ENCODE measurements around the gene NFATC3. TPM values are rescaled to one million over a fixed set of nuclear protein-coding genes. Genes with fewer than 3 reads are reported as not detected.

NFATC3 gene
- total RNA-seq, 4 donors from 2014 or later: 67.7 to 107 (median 71.7) TPM

GRCh38 chr16:68251832-68252231, 166.7 kb downstream of the NFATC3 start:
- WGBS, 2 donors: 90 to 94% methylated on average over 5 of the region's 5 CpGs

GRCh38 chr16:68252383-68252782, 167.2 kb downstream of the NFATC3 start:
- Histone ChIP-seq H3K4me3 (replicated peaks in 1 of 3) (no peak overlapping the region), H3K4me1 (peaks cover 7 to 10% of the 10 kb centered on the region in 2 donors), H3K9me3 (no peaks in the 10 kb centered on the region), H3K27me3 (no peaks in the 10 kb centered on the region), H3K36me3 (peaks cover 22 to 26% of the 10 kb centered on the region in 2 donors), H3K27ac (no peak overlapping the region)
- 89 to 98% methylated on average over 5 of the region's 5 CpGs for WGBS, 2 donors
- DNase-seq: no peak
- TF ChIP-seq POLR2A (IDR thresholded peaks at IDR 0.05) (no peak), CTCF (IDR thresholded peaks at IDR 0.05) (no peak)
- intact Hi-C loops (cut with DNase I): no loop called here

More at GRCh38 chr16:68251832-68252231, 166.7 kb downstream of the NFATC3 start:
- H3K27me3 ChIP-seq: no peaks in the 10 kb centered on the region
- TF ChIP-seq POLR2A (IDR thresholded peaks at IDR 0.05) (no peak), CTCF (IDR thresholded peaks at IDR 0.05) (no peak)
- H3K36me3 ChIP-seq: peaks cover 22 to 26% of the 10 kb centered on the region in 2 donors
- DNase-seq: no peak
- no peak overlapping the region for H3K4me3 ChIP-seq (replicated peaks in 1 of 3)
- no peak overlapping the region for H3K27ac ChIP-seq
- H3K4me1 ChIP-seq: peaks cover 4 to 10% of the 10 kb centered on the region in 2 donors
- H3K9me3 ChIP-seq: no peaks in the 10 kb centered on the region
- intact Hi-C loops (cut with DNase I): no loop called here

GRCh38 chr16:68253721-68254120, 168.6 kb downstream of the NFATC3 start:
- H3K27ac ChIP-seq: no peak overlapping the region
- peaks cover 18 to 21% of the 10 kb centered on the region in 2 donors for H3K4me1 ChIP-seq
- intact Hi-C loops (cut with DNase I): no loop called here
- H3K27me3 ChIP-seq: no peaks in the 10 kb centered on the region
- peaks cover 22 to 26% of the 10 kb centered on the region in 2 donors for H3K36me3 ChIP-seq
- no peak for TF ChIP-seq CTCF (IDR thresholded peaks at IDR 0.05)
- no peak for TF ChIP-seq POLR2A (IDR thresholded peaks at IDR 0.05)
- H3K4me3 ChIP-seq (replicated peaks in 1 of 3): no peak overlapping the region
- no peak for DNase-seq
- no peaks in the 10 kb centered on the region for H3K9me3 ChIP-seq
- 94 to 98% methylated on average over 4 of the region's 4 CpGs for WGBS, 2 donors

GRCh38 chr16:68255712-68256111, 170.5 kb downstream of the NFATC3 start:
- peaks cover 24 to 31% of the 10 kb centered on the region in 2 donors for H3K36me3 ChIP-seq
- WGBS, 2 donors: 91% methylated on average over 5 to 18 of the region's 18 CpGs
- no peaks in the 10 kb centered on the region for H3K9me3 ChIP-seq
- intact Hi-C loops (cut with DNase I): no loop called here
- peak overlapping the region in 2 of 3 donors; percentile 30 to 81 for H3K27ac ChIP-seq
- no peak for DNase-seq
- H3K27me3 ChIP-seq: no peaks in the 10 kb centered on the region
- TF ChIP-seq CTCF (IDR thresholded peaks at IDR 0.05): no peak
- H3K4me3 ChIP-seq (replicated peaks in 1 of 3): no peak overlapping the region
- H3K4me1 ChIP-seq: peaks cover 25 to 36% of the 10 kb centered on the region in 2 donors

GRCh38 chr16:68257251-68257905, 172.2 kb downstream of the NFATC3 start:
- TF ChIP-seq POLR2A (IDR thresholded peaks at IDR 0.05): no peak
- TF ChIP-seq CTCF (IDR thresholded peaks at IDR 0.05): no peak
- intact Hi-C loops (cut with DNase I): no loop called here
- Histone ChIP-seq H3K36me3 (peaks cover 23 to 24% of the 10 kb centered on the region in 2 donors), H3K27me3 (no peaks in the 10 kb centered on the region), H3K4me1 (peaks cover 25 to 40% of the 10 kb centered on the region in 2 donors), H3K4me3 (replicated peaks in 1 of 3) (no peak overlapping the region), H3K27ac (peak overlapping the region; percentile 81 to 99 (median 95)), H3K9me3 (no peaks in the 10 kb centered on the region)
- 61 to 68% methylated on average over 4 to 6 of the region's 6 CpGs for WGBS, 2 donors
- peak; percentile 64 to 68 for DNase-seq
